GM19240 (cell line): ENCODE results near the gene RAB8B.
"Not testable (repeated sequence)": the region's sequence is repeated elsewhere in the genome, so short reads cannot be mapped to it uniquely, and the experiment has no call there.

Source experiments
- DNase-seq: peaks from one replicate; pipeline ENCODE4 v3.0.0; 2011; ENCODE audit warnings: low spot score; ENCODE audit not compliant: insufficient read length

Gene RAB8B

DNA sequence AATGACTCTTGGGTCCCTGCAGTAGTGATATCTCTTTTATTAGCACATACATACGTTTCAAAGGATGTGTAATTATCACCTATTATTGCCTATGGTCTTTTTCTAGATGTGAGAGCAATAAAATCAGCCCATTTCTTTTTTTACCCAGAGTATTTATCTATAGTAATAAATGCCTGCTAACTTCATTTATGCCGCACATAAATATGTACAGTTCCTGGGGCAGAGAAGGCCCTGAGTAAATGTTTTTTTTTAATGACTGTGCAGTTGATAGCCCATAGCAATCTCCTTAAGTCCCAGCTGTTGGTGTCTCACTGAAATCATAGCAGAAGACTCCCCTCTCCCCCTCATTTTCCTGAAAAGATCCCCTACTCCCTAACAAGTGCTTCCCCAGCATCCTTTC, 16.7 kb downstream of the RAB8B start:
- DNase-seq, result no peak

GRCh38 chr15:63208824-63209223, 19.4 kb downstream of the RAB8B start:
- not testable (repeated sequence) for DNase-seq

DNA sequence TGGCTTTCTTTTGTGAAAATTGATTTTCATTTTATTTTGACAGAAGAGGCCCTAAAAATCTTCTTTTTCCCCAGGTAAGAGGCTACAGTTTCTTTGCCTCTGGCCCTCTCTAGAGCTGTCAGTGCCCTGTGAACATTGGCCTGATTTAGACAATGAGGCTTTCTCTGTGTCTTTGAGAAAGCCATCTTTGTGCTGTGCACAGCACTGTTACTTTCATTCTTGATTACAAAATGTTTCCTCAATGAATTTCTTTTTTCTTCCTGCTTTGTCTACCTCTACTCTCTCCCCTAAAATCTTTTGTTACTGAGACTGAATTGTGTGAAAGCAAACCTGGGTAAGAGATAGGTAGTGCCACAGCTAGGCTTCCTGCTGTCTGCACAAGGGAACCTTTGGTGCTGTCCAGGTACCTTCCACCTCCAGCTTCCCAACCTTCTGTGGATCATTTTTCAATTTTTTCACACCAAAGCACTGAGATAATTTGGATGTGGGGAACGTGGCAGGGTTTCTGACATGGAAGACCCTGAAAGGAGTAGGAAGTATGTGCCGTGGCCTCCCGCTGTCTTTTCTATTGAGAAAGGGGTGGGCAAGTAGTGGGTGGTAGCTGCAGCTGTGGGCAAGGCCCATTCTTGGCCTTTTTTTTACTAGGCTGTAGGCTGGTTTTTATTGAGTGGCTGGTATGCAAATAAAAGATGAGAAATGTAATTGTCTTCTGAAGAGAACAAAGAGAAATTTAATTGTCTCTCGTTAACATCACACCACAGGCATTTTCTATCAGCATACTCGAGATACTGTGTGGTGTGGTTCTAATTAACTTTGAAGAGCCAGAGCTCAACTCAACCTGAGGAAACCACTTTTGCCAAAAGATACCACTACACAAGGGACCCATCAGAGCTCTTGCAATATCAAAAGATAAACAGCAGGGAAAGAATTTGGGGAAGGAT, 21.0 kb downstream of the RAB8B start:
- DNase-seq, result no peak

GRCh38 chr15:63211092-63211490, 21.7 kb downstream of the RAB8B start:
- DNase-seq, result no peak

GRCh38 chr15:63211549-63211948, 22.1 kb downstream of the RAB8B start:
- DNase-seq, result no peak

DNA sequence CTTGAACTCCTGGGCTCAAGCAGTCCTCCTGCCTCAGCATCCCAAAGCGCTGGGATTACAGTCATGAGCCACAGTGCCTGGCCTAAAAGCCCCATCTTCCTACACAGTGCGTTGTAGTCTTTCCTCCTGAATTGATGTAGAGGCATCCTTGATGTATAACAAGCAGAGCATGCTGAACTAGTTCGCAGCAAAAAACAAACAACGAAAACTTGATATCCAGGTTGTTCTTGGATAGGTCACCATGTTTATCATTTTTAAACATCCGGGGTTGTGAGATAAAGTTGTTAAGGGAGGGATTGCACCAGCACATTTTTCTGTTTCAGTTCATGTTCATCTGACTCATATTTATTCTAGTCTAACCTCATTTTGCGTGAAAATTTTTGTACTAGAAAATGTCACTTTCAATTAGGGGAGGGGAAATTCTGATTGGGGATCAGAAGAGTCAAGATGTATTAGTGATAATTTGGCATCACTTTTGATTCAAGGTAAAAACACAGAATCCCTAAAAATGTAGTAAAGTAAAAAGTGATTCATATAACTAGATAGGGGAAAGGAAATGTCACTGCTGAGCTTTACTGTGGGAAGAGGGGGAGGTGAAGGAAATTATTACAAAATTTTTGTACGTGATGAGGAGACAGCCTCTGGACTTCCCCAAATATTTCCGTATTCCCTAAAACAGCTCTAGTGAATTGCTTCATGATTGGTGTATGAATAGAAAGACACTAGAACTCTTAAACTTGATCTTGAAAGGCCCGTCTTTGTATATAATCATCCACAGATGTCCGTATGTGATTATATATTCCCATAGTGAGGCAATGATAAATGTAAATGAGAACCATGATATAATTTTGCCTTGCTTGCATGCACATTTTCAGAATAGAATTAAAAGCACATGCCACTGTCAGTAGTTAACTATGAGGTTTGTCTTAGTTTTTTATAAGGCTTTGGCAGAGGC, 22.9 kb downstream of the RAB8B start:
- no peak for DNase-seq

GRCh38 chr15:63218100-63218808, 28.8 kb downstream of the RAB8B start:
- no peak for DNase-seq

DNA sequence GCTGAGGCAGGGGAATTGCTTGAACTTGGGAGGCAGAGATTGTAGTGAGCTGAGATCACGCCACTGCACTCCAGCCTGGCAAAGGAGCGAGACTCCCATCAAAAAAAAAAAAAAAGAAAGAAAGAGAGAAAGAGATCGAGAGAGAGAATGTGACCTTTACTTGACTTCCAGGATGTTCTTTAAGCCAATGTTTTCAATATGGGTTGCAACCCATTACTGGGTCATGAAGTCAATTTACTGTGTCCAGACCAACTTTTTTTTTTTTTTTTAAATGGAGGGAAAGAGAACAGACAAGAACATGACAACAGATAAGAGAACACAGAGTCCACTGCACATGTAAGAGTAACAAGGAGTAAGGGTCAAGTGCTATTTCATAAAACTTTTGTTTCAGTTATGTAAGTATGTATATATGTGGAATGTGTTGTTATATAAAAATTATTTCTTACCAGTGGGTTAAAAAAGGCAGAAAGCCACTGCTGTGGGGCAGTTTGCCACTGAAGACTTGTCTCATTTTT, 29.8 kb downstream of the RAB8B start:
- DNase-seq, result no peak

DNA sequence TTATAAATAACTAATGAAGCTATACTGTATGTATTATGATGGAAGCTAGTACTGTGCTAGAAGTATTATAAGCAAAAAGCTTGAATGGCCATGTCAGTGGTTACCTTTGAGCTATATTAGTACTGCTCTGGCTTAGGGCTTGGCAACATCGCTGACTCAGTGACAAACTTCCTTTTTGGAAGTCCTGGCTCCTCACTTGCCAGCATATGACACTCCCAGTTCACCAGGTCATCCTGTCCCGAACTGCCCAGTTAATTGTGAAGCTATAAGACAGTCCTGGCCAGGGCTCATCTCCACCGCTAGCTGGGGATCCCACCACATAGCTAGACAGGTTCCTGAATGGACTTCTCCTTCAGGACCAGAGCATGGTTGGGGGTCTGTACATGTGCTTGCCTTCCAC, 31.9 kb downstream of the RAB8B start:
- no peak for DNase-seq

GRCh38 chr15:63223463-63223862, 34.1 kb downstream of the RAB8B start:
- no peak for DNase-seq

DNA sequence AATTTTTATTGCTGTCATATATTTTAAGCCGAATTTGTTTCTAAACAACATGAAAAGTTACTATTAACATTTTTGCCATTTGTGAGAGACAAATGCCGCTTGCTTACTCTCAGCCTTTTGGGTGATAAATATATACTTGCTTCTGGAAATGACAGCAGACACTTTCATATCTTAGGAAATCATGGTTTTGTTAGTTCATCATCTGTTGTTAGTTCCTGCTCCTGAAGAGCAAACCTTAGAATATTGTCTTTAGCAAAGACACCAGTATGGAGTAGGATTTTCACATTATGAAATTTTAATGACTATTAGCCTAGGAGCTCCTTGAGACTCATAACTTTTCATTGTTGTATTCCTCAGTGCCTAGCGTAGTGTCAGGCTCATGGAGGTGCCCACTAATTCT, 36.0 kb downstream of the RAB8B start:
- DNase-seq, result no peak

DNA sequence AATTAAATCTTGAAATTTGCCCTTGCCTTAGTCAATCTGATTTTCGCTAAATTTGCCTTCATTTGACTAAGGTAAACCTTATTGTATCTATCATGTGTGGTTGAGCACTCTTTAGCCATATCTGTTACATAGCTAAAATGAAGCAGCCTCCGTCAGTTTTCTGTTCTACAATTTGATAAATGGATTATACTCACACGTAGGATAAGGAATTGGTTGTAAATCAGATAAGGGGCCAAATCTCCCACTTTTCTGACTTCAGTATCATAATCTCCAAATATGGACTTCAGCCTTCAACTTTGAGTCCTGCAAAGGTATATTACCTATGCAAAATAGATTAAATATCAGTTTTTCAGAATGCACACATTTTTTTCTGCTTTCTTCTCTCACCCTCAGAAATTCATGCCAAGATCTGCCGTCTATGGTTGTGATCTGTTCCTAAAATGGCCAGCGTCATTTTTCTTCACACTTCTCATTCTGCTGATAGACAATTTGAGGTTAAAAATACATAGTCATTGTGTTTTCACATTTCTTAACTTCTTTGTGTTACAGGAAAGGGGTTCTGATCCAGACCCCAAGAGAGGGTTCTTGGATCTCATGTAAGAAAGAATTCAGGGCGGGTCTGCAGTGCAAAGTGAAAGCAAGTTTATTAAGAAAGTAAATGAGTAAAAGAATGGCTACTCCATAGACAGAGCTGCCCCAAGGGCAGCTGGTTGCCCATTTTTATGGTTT, 36.9 kb downstream of the RAB8B start:
- DNase-seq, result no peak

- no peak for DNase-seq
Measured at GRCh38 chr15:63226966-63227401, 37.6 kb downstream of the RAB8B start.

- DNase-seq, result no peak
Measured at GRCh38 chr15:63227689-63228088, 38.3 kb downstream of the RAB8B start.

GRCh38 chr15:63231206-63231605, 41.8 kb downstream of the RAB8B start:
- DNase-seq, result no peak

- DNase-seq, result no peak
Measured at GRCh38 chr15:63231706-63232105, 42.3 kb downstream of the RAB8B start.

DNA sequence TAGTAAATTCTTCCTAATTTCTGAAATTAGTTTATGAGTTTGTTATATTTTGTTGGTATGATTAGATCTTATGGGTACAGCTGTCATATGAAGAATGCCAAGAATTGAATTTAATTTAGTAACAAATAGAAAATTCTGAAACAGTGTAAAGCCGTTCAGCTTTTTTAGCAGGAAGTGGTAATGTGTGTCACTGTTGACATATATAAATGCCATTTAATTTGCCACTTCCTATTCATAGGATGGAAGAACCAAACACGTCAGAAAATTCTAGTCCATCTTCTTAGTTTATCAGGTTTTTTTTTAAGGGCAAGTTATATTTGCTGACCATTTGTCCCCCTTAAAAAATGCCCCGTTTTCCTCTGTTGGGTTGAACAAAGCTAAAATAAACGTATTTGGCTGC, 43.0 kb downstream of the RAB8B start:
- no peak for DNase-seq

GRCh38 chr15:63232943-63233342, 43.5 kb downstream of the RAB8B start:
- no peak for DNase-seq

GRCh38 chr15:63233667-63234423, 44.4 kb downstream of the RAB8B start:
- no peak for DNase-seq

- DNase-seq, result no peak
Measured at GRCh38 chr15:63234451-63234870, 45.1 kb downstream of the RAB8B start.
